CD14-positive monocyte (primary cell): Measurements from ENCODE around the gene TNNI3K. TPM values are rescaled to one million over a fixed set of nuclear protein-coding genes. Genes with fewer than 3 reads are reported as not detected.
A peak's percentile ranks its signal among the peaks of the same experiment; 100 is the strongest.

Source experiments
- DNase-seq, 3 donors: peaks; one replicate each; pipeline ENCODE4 v3.0.0-alpha.2; 2011 to 2022
- H2AFZ ChIP-seq: 2 replicates; pipeline ENCODE4 v1.6.0; 2012; ENCODE audit warnings: mild to moderate bottlenecking, low read depth, low read length, inconsistent platforms; ENCODE audit not compliant: insufficient read depth, poor library complexity, severe bottlenecking
- H3K27ac ChIP-seq, 2 donors: 1 replicate in 1 of 2; 2 replicates in 1 of 2; pipeline ENCODE4 v1.5.1; 2012 to 2013; ENCODE audit warnings: low read length in 2 of 2, control low read depth in 1 of 2, inconsistent platforms in 1 of 2, low read depth in 1 of 2, mild to moderate bottlenecking in 1 of 2
- H3K27me3 ChIP-seq, 2 donors: one replicate each; pipeline versions ENCODE4 v1.6.0 to v1.6.1; 2011 to 2013; ENCODE audit warnings: low read length in 2 of 2; ENCODE audit not compliant: control insufficient read depth in 2 of 2, insufficient read depth in 2 of 2
- H3K36me3 ChIP-seq, 2 donors: replicated peaks in 1 of 2; 1 replicate in 1 of 2; 2 replicates in 1 of 2; pipeline versions ENCODE4 v1.5.1 to v1.6.1; 2012 to 2013; ENCODE audit warnings: low read length in 2 of 2, control low read depth in 1 of 2, inconsistent platforms in 1 of 2, mild to moderate bottlenecking in 1 of 2; ENCODE audit not compliant: insufficient read depth in 2 of 2, control insufficient read depth in 1 of 2
- H3K4me1 ChIP-seq, 2 donors: 1 replicate in 1 of 2; 2 replicates in 1 of 2; pipeline versions ENCODE4 v1.5.1 to v1.6.1; 2012 to 2013; ENCODE audit warnings: low read length in 2 of 2, control low read depth in 1 of 2, inconsistent platforms in 1 of 2, mild to moderate bottlenecking in 1 of 2, moderate library complexity in 1 of 2; ENCODE audit not compliant: insufficient read depth in 2 of 2, control insufficient read depth in 1 of 2
- H3K4me2 ChIP-seq: replicated peaks from 2 replicates; pipeline ENCODE3; 2012; ENCODE audit warnings: low read length, moderate library complexity, mild to moderate bottlenecking; ENCODE audit not compliant: poor library complexity, severe bottlenecking; ENCODE audit errors: extremely low read depth
- H3K4me3 ChIP-seq, 3 experiments: fragments of 200-600 bp in 1 of 3; sonication (generic) in 1 of 3; replicated peaks in 1 of 3; 1 replicate in 2 of 3; 2 replicates in 1 of 3; pipeline ENCODE4 v1.5.1; 2011 to 2013; ENCODE audit warnings: low read length in 3 of 3, mild to moderate bottlenecking in 3 of 3, control low read depth in 2 of 3, low read depth in 2 of 3, inconsistent platforms in 1 of 3, moderate library complexity in 1 of 3
- H3K79me2 ChIP-seq: 2 replicates; pipeline ENCODE4 v1.6.0; 2012; ENCODE audit warnings: mild to moderate bottlenecking, control low read depth, inconsistent platforms, low read length, moderate library complexity; ENCODE audit not compliant: insufficient read depth
- H3K9ac ChIP-seq: 2 replicates; pipeline ENCODE4 v1.6.0; 2017; ENCODE audit warnings: low read length, mild to moderate bottlenecking; ENCODE audit not compliant: insufficient read depth, poor library complexity, severe bottlenecking
- H3K9me3 ChIP-seq, 2 donors: replicated peaks in 1 of 2; 1 replicate in 1 of 2; 2 replicates in 1 of 2; pipeline versions ENCODE4 v1.5.1 to v1.6.1; 2012 to 2013; ENCODE audit warnings: low read length in 2 of 2, control low read depth in 1 of 2; ENCODE audit not compliant: control insufficient read depth in 1 of 2, insufficient read depth in 1 of 2
- H4K20me1 ChIP-seq: 2 replicates; pipeline ENCODE4 v1.6.0; 2012; ENCODE audit warnings: mild to moderate bottlenecking, low read length, control low read depth, moderate library complexity; ENCODE audit not compliant: insufficient read depth
- H3K27ac Mint-ChIP-seq, 7 donors: one replicate each; pipeline ENCODE4 v1.8.0; 2020; ENCODE audit warnings: mild to moderate bottlenecking in 7 of 7, mixed read lengths in 7 of 7, moderate library complexity in 6 of 7, inconsistent platforms in 2 of 7
- H3K27me3 Mint-ChIP-seq, 3 donors: one replicate each; pipeline ENCODE4 v1.8.0; 2021 to 2022; ENCODE audit warnings: low read depth in 3 of 3, mild to moderate bottlenecking in 3 of 3, mixed read lengths in 3 of 3, moderate library complexity in 3 of 3, inconsistent platforms in 1 of 3
- H3K36me3 Mint-ChIP-seq, 2 donors: one replicate each; pipeline ENCODE4 v1.8.0; 2020; ENCODE audit warnings: mixed read lengths in 2 of 2, inconsistent platforms in 1 of 2, mild to moderate bottlenecking in 1 of 2
- H3K4me1 Mint-ChIP-seq: one replicate; pipeline ENCODE4 v1.8.0; 2020; ENCODE audit warnings: mild to moderate bottlenecking, mixed read lengths
- H3K4me3 Mint-ChIP-seq, 2 donors: one replicate each; pipeline ENCODE4 v1.8.0; 2020; ENCODE audit warnings: mild to moderate bottlenecking in 2 of 2, mixed read lengths in 2 of 2, moderate library complexity in 1 of 2
- H3K9me3 Mint-ChIP-seq, 7 donors: one replicate each; pipeline ENCODE4 v1.8.0; 2020 to 2022; ENCODE audit warnings: mixed read lengths in 7 of 7, mild to moderate bottlenecking in 6 of 7, moderate library complexity in 6 of 7, inconsistent platforms in 2 of 7
- whole genome bisulfite sequencing: methylation state at CpG from one replicate; pipeline ENCODE4 v1.1.5; 2013; ENCODE audit warnings: missing lambda C conversion rate; ENCODE audit not compliant: insufficient coverage; 5-methylcytosine and 5-hydroxymethylcytosine counted together
- intact Hi-C, 2 donors: fragments of 100-400 bp; cut with micrococcal nuclease; formaldehyde crosslinking; loops; one replicate each; pipeline versions ENCODE4 v1.15.0 to v1.15.1; 2023
- polyA plus RNA-seq, 3 donors: library from polyadenylated mRNA; depleted of rRNA in 1 of 3; unstranded in 2 of 3; stranded (reverse) in 1 of 3; fragments of 300-500 nt in 2 of 3; fragments of >200 nt in 1 of 3; fragmentation: Illumina TruSeq in 2 of 3; gene quantifications; 1 replicate in 2 of 3; 2 replicates in 1 of 3; pipeline ENCODE4 v1.2.3, GENCODE V29; 2012 to 2021
- TF ChIP-seq, protein P1 (sequence below): fragments of 200-600 bp; IDR thresholded peaks from one replicate; pipeline ENCODE4 v1.8.0; 2022; ENCODE audit warnings: antibody characterized with exemption, mild to moderate bottlenecking

Gene TNNI3K
- polyA plus RNA-seq, 3 donors: 0.51 TPM; not detected in 2

DNA sequence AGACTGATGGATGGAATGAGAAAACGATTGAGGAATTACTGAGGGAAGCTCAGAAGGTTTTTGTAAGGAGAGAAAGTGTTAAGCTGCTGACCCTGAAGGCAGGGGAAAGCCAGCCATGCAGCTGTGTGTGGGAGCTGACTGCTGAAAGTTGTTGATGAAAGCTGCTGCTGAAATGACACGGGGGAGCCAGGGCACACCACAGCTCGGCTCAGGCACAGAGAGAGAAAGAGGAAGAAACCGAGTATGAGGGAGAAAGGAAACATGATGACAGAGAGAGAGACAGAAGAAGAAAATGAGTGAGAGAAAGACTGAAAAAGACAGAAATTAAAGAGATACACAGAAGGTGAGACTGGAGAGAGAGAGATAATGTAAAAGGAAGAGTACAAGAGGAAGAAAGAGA, 161.7 kb downstream of the TNNI3K start:
- Histone ChIP-seq H3K27me3 (no peaks in the 10 kb centered on the region), H3K9me3 (peaks cover 0 to 4% of the 10 kb centered on the region in 2 donors), H3K4me2 (no peak overlapping the region), H3K79me2 (no peaks in the 10 kb centered on the region), H4K20me1 (no peaks in the 10 kb centered on the region), H3K9ac (no peak overlapping the region), H3K27ac (no peak overlapping the region), H3K4me1 (no peaks in the 10 kb centered on the region), H3K36me3 (no peaks in the 10 kb centered on the region), H2AFZ (no peak overlapping the region), H3K4me3 (no peak overlapping the region)
- TF ChIP-seq, protein P1, sequence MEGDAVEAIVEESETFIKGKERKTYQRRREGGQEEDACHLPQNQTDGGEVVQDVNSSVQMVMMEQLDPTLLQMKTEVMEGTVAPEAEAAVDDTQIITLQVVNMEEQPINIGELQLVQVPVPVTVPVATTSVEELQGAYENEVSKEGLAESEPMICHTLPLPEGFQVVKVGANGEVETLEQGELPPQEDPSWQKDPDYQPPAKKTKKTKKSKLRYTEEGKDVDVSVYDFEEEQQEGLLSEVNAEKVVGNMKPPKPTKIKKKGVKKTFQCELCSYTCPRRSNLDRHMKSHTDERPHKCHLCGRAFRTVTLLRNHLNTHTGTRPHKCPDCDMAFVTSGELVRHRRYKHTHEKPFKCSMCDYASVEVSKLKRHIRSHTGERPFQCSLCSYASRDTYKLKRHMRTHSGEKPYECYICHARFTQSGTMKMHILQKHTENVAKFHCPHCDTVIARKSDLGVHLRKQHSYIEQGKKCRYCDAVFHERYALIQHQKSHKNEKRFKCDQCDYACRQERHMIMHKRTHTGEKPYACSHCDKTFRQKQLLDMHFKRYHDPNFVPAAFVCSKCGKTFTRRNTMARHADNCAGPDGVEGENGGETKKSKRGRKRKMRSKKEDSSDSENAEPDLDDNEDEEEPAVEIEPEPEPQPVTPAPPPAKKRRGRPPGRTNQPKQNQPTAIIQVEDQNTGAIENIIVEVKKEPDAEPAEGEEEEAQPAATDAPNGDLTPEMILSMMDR: no peak
- Mint-ChIP-seq H3K36me3 (no peaks in the 10 kb centered on the region), H3K4me1 (no peaks in the 10 kb centered on the region), H3K27me3 (peaks cover 1 to 2% (median 2%) of the 10 kb centered on the region in 3 donors), H3K4me3 (no peak overlapping the region), H3K9me3 (peaks cover 0 to 14% (median 2%) of the 10 kb centered on the region in 7 donors), H3K27ac (peak overlapping the region in 1 of 7 donors; percentile 52)
- no peak for DNase-seq
- 11% methylated on average over 4 of the region's 4 CpGs for WGBS
- intact Hi-C loops: no loop called here

DNA sequence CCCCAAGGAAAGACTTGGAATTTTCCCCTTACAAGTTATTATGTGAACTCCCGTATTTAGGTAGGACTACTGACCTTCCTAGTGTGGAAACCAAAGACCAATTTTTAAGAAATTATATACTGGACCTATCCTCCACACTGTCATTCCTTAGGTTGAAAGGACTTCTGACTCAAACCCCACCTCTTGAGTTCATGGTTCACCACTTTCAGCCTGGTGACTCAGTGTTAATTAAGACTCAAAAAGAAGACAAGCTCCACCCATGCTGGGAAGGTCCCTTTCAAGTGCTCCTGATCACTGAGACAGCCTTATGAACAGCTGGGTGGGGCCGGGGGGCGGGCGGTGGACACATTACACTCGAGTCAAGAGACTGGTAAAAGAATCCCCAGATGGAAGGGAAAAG, 164.1 kb downstream of the TNNI3K start:
- no peak overlapping the region for H3K27ac ChIP-seq
- Mint-ChIP-seq H3K4me3 (no peak overlapping the region), H3K4me1 (no peaks in the 10 kb centered on the region), H3K27me3 (peaks cover 1 to 2% (median 2%) of the 10 kb centered on the region in 3 donors), H3K27ac (no peak overlapping the region), H3K36me3 (no peaks in the 10 kb centered on the region), H3K9me3 (peaks cover 0 to 14% (median 2%) of the 10 kb centered on the region in 7 donors)
- peaks cover 0 to 4% of the 10 kb centered on the region in 2 donors for H3K9me3 ChIP-seq
- no CpG with 5 or more reads among the region's 5 CpGs for WGBS
- H3K79me2 ChIP-seq: no peaks in the 10 kb centered on the region
- no peak for DNase-seq
- intact Hi-C loops: no loop called here
- H3K27me3 ChIP-seq: no peaks in the 10 kb centered on the region
- H4K20me1 ChIP-seq: no peaks in the 10 kb centered on the region
- H3K4me1 ChIP-seq: no peaks in the 10 kb centered on the region
- no peak overlapping the region for H3K4me3 ChIP-seq
- TF ChIP-seq, protein P1: no peak
- H3K36me3 ChIP-seq: no peaks in the 10 kb centered on the region
- H2AFZ ChIP-seq: no peak overlapping the region
- no peak overlapping the region for H3K4me2 ChIP-seq
- no peak overlapping the region for H3K9ac ChIP-seq
